CD4-positive, alpha-beta T cell treated with Interleukin-15 for 1 hour (primary cell): ENCODE results near the gene RAB37.

ENCODE experiments used
- DNase-seq: peaks from one replicate; pipeline ENCODE4 v3.0.0-alpha.2; 2020

RAB37 gene

DNA sequence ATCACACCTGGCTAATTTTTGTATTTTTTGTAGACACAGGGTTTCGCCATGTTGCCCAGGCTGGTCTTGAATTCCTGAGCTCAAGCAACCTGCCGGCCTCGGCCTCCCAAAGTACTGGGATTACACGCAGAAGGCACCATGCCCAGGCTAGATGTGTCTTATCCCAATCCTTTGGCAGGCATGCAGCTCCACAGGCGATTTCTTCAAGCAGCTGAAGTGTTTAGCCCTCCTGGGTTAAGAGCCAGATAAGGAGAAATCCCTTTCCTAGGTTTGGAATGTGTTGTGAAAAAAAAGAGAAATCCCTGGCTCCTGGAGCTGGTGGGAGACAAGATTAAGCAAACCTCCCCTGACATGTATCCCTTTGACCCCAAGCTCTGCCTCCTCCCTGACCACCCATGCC, 9.3 kb downstream of the RAB37 start:
- DNase-seq = no peak

GRCh38 chr17:74746922-74747321, 9.9 kb downstream of the RAB37 start:
- DNase-seq = no peak

GRCh38 chr17:74748279-74748528, 11.1 kb downstream of the RAB37 start:
- no peak for DNase-seq

DNA sequence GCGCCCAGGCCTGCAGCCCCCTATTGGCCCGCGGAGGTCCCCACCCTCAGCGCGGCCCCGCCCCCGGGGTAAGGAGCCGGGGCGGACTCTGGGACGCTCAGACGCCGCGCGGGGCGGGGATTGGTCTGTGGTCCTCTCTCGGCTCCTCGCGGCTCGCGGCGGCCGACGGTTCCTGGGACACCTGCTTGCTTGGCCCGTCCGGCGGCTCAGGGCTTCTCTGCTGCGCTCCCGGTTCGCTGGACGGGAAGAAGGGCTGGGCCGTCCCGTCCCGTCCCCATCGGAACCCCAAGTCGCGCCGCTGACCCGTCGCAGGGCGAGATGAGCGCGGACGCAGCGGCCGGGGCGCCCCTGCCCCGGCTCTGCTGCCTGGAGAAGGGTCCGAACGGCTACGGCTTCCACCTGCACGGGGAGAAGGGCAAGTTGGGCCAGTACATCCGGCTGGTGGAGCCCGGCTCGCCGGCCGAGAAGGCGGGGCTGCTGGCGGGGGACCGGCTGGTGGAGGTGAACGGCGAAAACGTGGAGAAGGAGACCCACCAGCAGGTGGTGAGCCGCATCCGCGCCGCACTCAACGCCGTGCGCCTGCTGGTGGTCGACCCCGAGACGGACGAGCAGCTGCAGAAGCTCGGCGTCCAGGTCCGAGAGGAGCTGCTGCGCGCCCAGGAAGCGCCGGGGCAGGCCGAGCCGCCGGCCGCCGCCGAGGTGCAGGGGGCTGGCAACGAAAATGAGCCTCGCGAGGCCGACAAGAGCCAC, 11.6 kb downstream of the RAB37 start, which contains the start of gene NHERF1:
Gene NHERF1, plus strand, starts transcription at position 100 of the 750 bp plus-strand sequence. Its CDS starts 219 bp downstream, at position 319.
- DNase-seq = peak; percentile 95

- DNase-seq = no peak
These were observed 12.4 kb downstream of the RAB37 start for GRCh38 chr17:74749279-74750038.

DNA sequence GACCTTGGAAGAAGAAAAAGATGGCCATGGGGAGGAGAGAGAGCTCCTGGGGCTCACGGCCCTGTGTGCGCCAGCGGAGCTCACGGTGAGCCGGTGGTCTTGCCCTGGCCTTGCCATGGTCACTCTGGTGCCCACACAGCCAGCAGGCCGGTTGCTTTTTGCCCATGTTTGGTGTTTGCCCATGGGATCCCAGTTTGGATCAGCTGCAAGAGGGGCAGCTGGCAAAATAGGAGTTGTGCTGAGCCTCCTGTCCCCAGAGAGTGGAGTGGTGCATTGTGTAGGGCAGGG, 12.9 kb downstream of the RAB37 start:
- DNase-seq = no peak

DNA sequence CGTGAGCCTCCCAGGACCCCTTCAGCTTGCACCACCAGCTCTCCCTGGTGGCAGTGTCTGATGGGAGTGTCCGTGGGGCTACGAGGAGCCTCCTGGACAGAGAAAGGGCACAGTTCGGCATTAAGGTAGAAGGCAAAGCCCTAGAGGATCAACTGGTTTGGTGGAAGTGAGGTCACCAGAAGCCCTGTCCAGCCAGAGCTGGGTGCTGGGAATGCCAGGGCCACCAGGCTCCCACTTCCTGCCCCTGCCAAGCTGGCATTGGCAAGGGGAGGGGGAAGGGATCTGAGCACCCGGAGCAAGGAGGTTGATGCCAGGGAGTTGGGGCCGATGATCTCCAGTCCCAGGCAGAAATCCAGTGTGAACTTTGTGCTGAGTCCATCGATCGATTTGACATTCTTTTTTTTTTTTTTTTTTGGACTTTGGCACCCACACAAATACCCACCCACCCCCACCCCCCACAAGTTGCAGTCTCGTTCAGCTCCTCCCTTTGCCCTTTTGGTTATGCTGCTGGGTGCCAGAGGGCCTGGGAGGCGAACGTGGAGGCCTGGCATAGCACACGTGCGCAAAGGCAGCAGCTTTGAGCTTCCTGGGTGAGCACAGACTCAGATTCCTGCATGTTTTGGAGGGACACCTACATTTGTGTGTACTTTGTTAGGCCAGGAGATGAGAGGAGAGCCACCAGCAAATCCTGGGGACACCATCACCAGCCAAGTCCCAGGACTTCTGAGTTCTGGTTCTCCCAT, 13.4 kb downstream of the RAB37 start:
- no peak for DNase-seq

DNA sequence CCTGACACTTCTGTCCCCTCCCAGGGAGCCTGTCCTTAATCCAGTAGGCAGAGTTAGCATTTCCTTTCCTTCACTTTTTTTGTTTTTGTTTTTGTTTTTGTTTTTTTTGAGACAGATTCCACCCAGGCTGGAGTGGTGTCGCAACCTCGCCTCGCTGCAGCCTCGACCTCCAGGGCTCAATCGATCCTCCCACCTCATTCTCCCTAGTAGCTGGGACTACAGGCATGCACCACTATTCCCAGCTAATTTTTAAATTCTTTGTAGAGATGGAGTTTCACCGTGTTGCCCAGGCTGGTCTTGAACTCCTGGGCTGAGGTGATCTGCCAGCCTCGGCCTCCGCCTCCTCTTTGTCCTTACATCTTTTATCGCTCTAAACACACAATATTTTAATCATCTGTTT, 15.4 kb downstream of the RAB37 start:
- DNase-seq = no peak

- no peak for DNase-seq
These were observed 15.9 kb downstream of the RAB37 start for GRCh38 chr17:74752822-74753401.

- no peak for DNase-seq
These were observed 17.8 kb downstream of the RAB37 start for GRCh38 chr17:74754832-74755231.

DNA sequence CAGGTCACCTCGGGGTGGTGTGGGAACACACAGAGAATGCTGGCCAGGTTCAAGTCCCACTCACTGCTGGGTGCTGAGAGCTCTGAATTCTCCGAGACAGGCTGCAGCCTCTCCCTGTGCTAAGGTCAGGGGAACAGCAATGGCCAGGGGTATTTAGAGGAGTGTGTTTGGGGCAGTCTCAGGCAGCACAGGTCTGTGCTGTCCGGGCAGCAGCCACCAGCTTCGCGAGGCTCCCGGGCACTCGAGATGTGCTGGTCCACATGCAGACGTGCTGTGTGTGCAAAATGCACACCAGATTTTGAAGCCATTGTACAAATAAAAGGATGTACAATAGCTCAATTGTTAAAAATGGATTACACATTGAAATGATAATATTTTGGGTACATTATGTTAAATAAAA, 18.5 kb downstream of the RAB37 start:
- DNase-seq = no peak

GRCh38 chr17:74756891-74757290, 19.8 kb downstream of the RAB37 start:
- DNase-seq = no peak

DNA sequence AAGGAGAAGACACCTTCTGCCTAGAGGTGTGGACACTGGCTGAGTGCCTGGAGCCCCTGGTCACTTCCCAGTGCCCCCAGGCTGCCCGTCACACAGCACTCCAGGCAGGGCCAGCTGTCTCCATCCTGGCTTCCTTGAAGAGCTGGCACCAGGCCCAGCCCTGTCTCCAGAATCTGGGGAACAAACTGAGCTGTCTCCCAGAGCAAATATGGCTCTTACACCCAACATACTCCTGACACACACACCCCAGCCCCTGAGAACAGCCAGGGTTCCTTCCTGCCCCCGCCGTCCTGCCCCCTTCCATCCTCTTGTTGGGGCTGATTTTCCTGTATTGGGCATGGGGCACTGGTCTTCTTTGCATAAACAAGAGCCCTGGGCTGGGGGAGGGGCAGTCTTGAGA, 20.4 kb downstream of the RAB37 start:
- no peak for DNase-seq

DNA sequence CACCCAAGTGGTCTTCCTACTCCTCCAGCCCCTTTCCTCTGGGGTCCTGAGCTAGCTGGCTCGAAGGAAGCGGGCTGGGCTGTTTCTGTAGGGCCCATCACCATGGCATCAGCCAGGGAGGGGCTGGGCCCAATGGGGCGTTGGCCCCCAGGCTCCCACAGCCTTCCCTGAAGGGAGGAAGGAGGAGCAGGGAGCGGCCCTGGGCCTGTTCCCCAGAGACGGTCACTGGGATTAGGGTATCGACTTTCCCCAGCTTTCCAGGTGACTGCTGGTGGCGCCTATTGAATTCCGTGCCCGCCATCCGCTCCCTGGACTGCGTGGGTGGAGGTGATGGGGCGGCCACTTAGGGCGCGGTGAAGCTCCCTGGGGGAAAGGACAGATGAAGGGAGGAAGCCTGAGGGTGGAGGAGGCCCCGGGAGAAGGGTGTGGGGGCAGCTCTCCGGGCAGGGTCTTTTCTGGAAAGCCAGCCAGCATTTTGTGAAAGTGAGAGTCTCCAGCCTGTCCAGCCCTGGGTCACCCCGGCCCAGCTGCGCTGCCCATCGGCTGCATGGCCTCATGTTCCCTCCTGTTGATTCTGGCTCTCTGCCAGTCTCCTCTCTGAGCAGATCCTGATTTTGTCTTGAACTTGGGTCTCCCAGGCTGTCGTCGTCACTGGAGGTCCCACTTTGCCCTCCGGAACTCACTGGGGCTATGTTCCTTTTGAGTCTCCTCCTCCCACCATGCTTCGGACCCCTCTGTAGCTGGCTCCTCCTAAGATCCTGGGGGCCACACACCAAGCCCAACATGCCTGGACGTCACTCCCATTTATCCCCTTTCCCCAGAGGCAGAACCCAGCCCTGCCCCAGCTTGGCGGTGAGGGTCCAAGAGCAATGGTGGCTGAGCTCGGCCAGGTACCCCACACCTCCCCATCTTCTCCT, 21.1 kb downstream of the RAB37 start:
- DNase-seq = no peak

DNA sequence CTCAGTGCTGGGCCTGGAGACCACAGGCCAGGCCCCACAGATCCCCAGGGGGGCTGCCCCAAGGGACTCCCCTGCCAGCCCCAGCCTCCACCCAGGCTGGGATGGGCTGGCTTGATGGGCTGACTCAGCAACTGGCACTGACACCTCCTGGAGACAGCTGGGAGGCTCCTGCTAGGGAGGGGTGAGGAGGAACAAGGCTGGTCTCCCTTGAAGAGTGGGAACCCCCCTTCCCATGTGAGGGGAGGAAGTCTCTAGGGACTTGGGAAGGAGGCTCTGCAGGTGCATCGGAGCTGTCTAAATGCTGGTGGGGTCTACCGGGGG, 21.8 kb downstream of the RAB37 start:
- DNase-seq = peak; percentile 34

- DNase-seq = peak; percentile 55
These were observed 22.3 kb downstream of the RAB37 start for GRCh38 chr17:74759243-74759801.

- DNase-seq = no peak
These were observed 22.9 kb downstream of the RAB37 start for GRCh38 chr17:74759941-74760340.

DNA sequence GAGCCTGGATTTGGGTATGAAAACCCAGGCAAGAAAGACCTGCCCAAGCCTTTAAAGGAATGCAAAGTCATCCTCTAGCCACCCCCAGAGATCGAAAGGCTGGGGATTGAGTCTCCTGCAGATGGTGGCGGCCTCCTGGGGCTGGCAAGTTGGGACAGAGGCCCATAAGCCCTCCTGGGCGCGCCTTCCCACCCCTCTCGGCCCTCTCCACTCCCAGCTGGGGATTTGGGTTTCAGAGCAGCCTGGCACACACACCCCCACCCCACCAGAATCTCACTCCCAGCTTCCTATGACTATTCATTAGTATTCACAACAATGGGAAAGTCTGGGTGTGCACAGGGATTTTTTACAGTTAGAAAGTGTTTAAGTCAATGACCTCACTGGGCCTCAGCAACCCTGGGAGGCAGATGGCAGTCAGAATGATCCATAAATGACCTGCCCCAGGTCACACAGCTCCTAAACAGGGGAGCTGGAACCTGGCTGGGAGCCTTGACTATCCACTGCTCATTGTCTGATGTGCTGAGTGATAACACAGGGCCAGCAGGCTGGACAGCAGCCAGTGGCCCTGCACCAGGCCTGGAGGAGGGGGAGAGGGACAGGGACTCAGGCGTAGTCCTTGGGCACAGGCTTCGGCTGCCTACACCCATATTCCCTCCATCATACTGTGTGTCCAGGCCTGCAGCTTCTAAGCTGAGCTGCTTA, 23.5 kb downstream of the RAB37 start:
- DNase-seq = no peak

- no peak for DNase-seq
These were observed 24.4 kb downstream of the RAB37 start for GRCh38 chr17:74761419-74761818.

- no peak for DNase-seq
These were observed 24.9 kb downstream of the RAB37 start for GRCh38 chr17:74761931-74762330.

GRCh38 chr17:74763565-74764387, 26.7 kb downstream of the RAB37 start:
- DNase-seq = no peak
